GM23248 (cell line): ENCODE results near the gene DNAJC17. TPM values are rescaled to one million over a fixed set of nuclear protein-coding genes. Genes with fewer than 3 reads are reported as not detected.

Experiments
- DNase-seq: peaks from one replicate; pipeline ENCODE4 v3.0.0-alpha.2; 2015
- H2AFZ ChIP-seq: fragments of 200-600 bp; sonication (generic); 2 replicates; pipeline ENCODE4 v1.6.1; 2016; ENCODE audit warnings: antibody characterized with exemption
- H3F3A ChIP-seq: fragments of 200-600 bp; sonication (generic); 2 replicates; pipeline ENCODE4 v1.6.1; 2016; ENCODE audit warnings: mild to moderate bottlenecking, antibody characterized with exemption, mixed run types; ENCODE audit not compliant: insufficient read depth
- H3K27ac ChIP-seq: fragments of 200-600 bp; sonication (generic); 2 replicates; pipeline ENCODE4 v1.5.1; 2016; ENCODE audit warnings: mild to moderate bottlenecking
- H3K27me3 ChIP-seq: fragments of 200-600 bp; sonication (generic); replicated peaks from 2 replicates; pipeline ENCODE4 v1.6.1; 2016; ENCODE audit warnings: mild to moderate bottlenecking; ENCODE audit not compliant: insufficient read depth
- H3K36me3 ChIP-seq: fragments of 200-600 bp; sonication (generic); 2 replicates; pipeline ENCODE4 v1.6.1; 2016; ENCODE audit warnings: low read depth, mild to moderate bottlenecking
- H3K4me1 ChIP-seq: fragments of 200-600 bp; sonication (generic); 2 replicates; pipeline ENCODE4 v1.6.1; 2016; ENCODE audit warnings: mild to moderate bottlenecking; ENCODE audit not compliant: insufficient read depth
- H3K4me2 ChIP-seq: fragments of 200-600 bp; sonication (generic); one replicate; pipeline ENCODE4 v1.6.1; 2016; ENCODE audit warnings: mild to moderate bottlenecking; ENCODE audit not compliant: unreplicated experiment
- H3K4me3 ChIP-seq: fragments of 200-600 bp; sonication (generic); 2 replicates; pipeline ENCODE4 v1.5.1; 2016; ENCODE audit warnings: mild to moderate bottlenecking
- H3K79me2 ChIP-seq: fragments of 200-600 bp; sonication (generic); 2 replicates; pipeline ENCODE4 v1.6.1; 2016; ENCODE audit warnings: mild to moderate bottlenecking; ENCODE audit not compliant: insufficient read depth
- H3K9ac ChIP-seq: fragments of 200-600 bp; sonication (generic); 2 replicates; pipeline ENCODE4 v1.6.1; 2016; ENCODE audit warnings: mild to moderate bottlenecking
- H3K9me2 ChIP-seq: fragments of 200-600 bp; sonication (generic); 2 replicates; pipeline ENCODE4 v1.6.1; 2016; ENCODE audit warnings: mixed run types, mild to moderate bottlenecking, moderate library complexity; ENCODE audit not compliant: insufficient read depth
- H3K9me3 ChIP-seq: fragments of 200-600 bp; sonication (generic); one replicate; pipeline ENCODE4 v1.6.1; 2017; ENCODE audit warnings: low read depth
- H4K20me1 ChIP-seq: fragments of 200-600 bp; sonication (generic); 2 replicates; pipeline ENCODE4 v1.6.0; 2016; ENCODE audit not compliant: insufficient read depth
- EZH2 ChIP-seq: fragments of 200-600 bp; sonication (generic); IDR thresholded peaks from 2 replicates; pipeline ENCODE4 v1.6.1; 2018; ENCODE audit warnings: antibody characterized with exemption, mild to moderate bottlenecking; ENCODE audit not compliant: insufficient read depth, poor library complexity, severe bottlenecking
- EZH2phosphoT487 ChIP-seq: fragments of 200-600 bp; sonication (generic); IDR thresholded peaks from 2 replicates; pipeline ENCODE4 v1.6.1; 2018; ENCODE audit warnings: antibody characterized with exemption, moderate library complexity, mild to moderate bottlenecking, low read depth; ENCODE audit not compliant: insufficient read depth
- WGBS, 2 experiments: methylation state at CpG; one replicate each; pipeline ENCODE4 v1.1.6; 2015 to 2017; ENCODE audit warnings: low lambda C conversion rate in 2 of 2, low coverage in 1 of 2; ENCODE audit errors: missing lambda C conversion rate in 2 of 2; 5-methylcytosine and 5-hydroxymethylcytosine counted together
- in situ Hi-C: fragments of 300-500 bp; cut with MboI; formaldehyde crosslinking; loops from 2 replicates; pipeline ENCODE4 v1.15.0; 2020
- polyA plus RNA-seq: library from polyadenylated mRNA; unstranded; fragments of >200 nt; fragmentation: Nextera tagmentation; extraction: Ambion mirVana; gene quantifications from 2 replicates; pipeline ENCODE4 v1.2.1, GENCODE V29; 2016
- total RNA-seq: library from RNA; depleted of rRNA; stranded (reverse); fragments of >200 nt; shearing (Covaris generic); gene quantifications from 2 replicates; pipeline ENCODE4 v1.2.3, GENCODE V29; 2014

DNAJC17 gene
- total and polyA plus RNA-seq, 2 experiments from 2014 or later: 13.4 to 36.4 TPM

GRCh38 chr15:40803076-40803475 lies 4.2 kb downstream of the DNAJC17 start:
- Histone ChIP-seq H3K79me2 (peaks cover 91% of the 10 kb centered on the region), H3K9me3 (no peaks in the 10 kb centered on the region), H3K4me3 (no peak overlapping the region), H3K27ac (no peak overlapping the region), H3K4me1 (peaks cover 5% of the 10 kb centered on the region), H3K4me2 (no peak overlapping the region), H4K20me1 (peaks cover 4% of the 10 kb centered on the region; the same call in 1 of the 2 replicates), H3K9ac (no peak overlapping the region), H3F3A (no peaks in the 10 kb centered on the region), H3K9me2 (no peaks in the 10 kb centered on the region), H3K36me3 (no peaks in the 10 kb centered on the region), H3K27me3 (no peaks in the 10 kb centered on the region), H2AFZ (no peak overlapping the region)
- WGBS, 2 experiments: 93 to 100% methylated on average over 2 of the region's 2 CpGs
- no peak for DNase-seq
- in situ Hi-C loops: no loop called here
- TF ChIP-seq EZH2 (no peak), EZH2phosphoT487 (no peak)

- Histone ChIP-seq H3K9me3 (no peaks in the 10 kb centered on the region), H3F3A (no peaks in the 10 kb centered on the region), H4K20me1 (peaks cover 4% of the 10 kb centered on the region; the same call in 1 of the 2 replicates), H3K36me3 (no peaks in the 10 kb centered on the region), H3K9me2 (no peaks in the 10 kb centered on the region), H2AFZ (no peak overlapping the region), H3K27me3 (no peaks in the 10 kb centered on the region), H3K9ac (no peak overlapping the region), H3K79me2 (peaks cover 95% of the 10 kb centered on the region), H3K4me1 (no peaks in the 10 kb centered on the region), H3K27ac (no peak overlapping the region), H3K4me3 (no peak overlapping the region), H3K4me2 (no peak overlapping the region)
- DNase-seq: no peak
- TF ChIP-seq EZH2phosphoT487 (no peak), EZH2 (no peak)
- in situ Hi-C loops: no loop called here
- WGBS, 2 experiments: 81 to 83% methylated on average over 3 of the region's 3 CpGs
These were observed 7.8 kb downstream of the DNAJC17 start for GRCh38 chr15:40799523-40799922.

GRCh38 chr15:40796512-40796911 lies 10.8 kb downstream of the DNAJC17 start:
- no peak for DNase-seq
- TF ChIP-seq EZH2 (no peak), EZH2phosphoT487 (no peak)
- Histone ChIP-seq H3K9ac (no peak overlapping the region), H3K4me2 (no peak overlapping the region), H3F3A (peaks cover 15% of the 10 kb centered on the region), H3K79me2 (peaks cover 82% of the 10 kb centered on the region), H3K4me3 (no peak overlapping the region), H3K36me3 (no peaks in the 10 kb centered on the region), H4K20me1 (peaks cover 4% of the 10 kb centered on the region; the same call in 1 of the 2 replicates), H2AFZ (no peak overlapping the region), H3K9me3 (no peaks in the 10 kb centered on the region), H3K4me1 (peaks cover 12% of the 10 kb centered on the region), H3K27ac (no peak overlapping the region), H3K9me2 (no peaks in the 10 kb centered on the region), H3K27me3 (no peaks in the 10 kb centered on the region)
- in situ Hi-C loops: no loop called here
- 94 to 98% methylated on average over 5 of the region's 5 CpGs for WGBS, 2 experiments

- no peak for DNase-seq
- peaks cover 1% of the 10 kb centered on the region; the same call in 1 of the 2 replicates for H4K20me1 ChIP-seq
- peaks cover 83% of the 10 kb centered on the region for H3K79me2 ChIP-seq
These were observed 11.2 kb downstream of the DNAJC17 start for GRCh38 chr15:40796041-40796440.

More at GRCh38 chr15:40796041-40796440, 11.2 kb downstream of the DNAJC17 start:
- peaks cover 15% of the 10 kb centered on the region for H3F3A ChIP-seq
- H3K36me3 ChIP-seq: peaks cover 2% of the 10 kb centered on the region; the same call in 1 of the 2 replicates
- WGBS, 2 experiments: 79 to 82% methylated on average over 2 of the region's 2 CpGs
- no peak overlapping the region for H3K4me2 ChIP-seq
- no peaks in the 10 kb centered on the region for H3K27me3 ChIP-seq
- H3K9ac ChIP-seq: no peak overlapping the region
- in situ Hi-C loops: no loop called here
- no peak overlapping the region for H2AFZ ChIP-seq
- H3K9me3 ChIP-seq: no peaks in the 10 kb centered on the region
- H3K9me2 ChIP-seq: no peaks in the 10 kb centered on the region
- H3K4me3 ChIP-seq: no peak overlapping the region
- no peak for TF ChIP-seq EZH2phosphoT487
- TF ChIP-seq EZH2: no peak
- H3K4me1 ChIP-seq: peaks cover 12% of the 10 kb centered on the region
- H3K27ac ChIP-seq: no peak overlapping the region
